ENCODE measurements around the gene MGAT2. TPM values are rescaled to one million over a fixed set of nuclear protein-coding genes. Genes with fewer than 3 reads are reported as not detected.
A peak's percentile ranks its signal among the peaks of the same experiment; 100 is the strongest.

MGAT2 gene
- total RNA-seq, 1 experiment from 2014 or later, result 47.5 TPM

DNA sequence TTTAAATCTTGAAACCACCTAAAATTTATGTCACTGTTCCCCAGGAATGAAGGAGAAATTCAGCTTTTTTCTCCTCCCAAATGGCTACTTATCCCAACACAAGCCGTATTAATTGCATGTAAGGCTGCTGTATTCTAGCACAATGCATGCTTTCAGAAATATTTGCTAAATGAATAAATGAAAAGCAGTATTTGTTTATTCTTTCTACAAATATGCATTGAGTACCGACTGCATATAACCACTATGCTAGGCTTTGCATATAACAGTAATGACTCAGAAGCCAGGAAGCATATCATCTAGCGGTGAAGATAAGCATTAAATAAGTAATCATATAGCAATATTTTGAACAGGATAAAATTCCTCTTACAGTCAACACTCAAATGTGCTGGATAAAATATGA, 27.6 kb upstream of the MGAT2 start:
- Mint-ChIP-seq H3K27ac (ENCODE audit: unreplicated experiment) (no peak overlapping the region), H3K36me3 (ENCODE audit: insufficient read depth, unreplicated experiment) (peaks cover 6% of the 10 kb centered on the region), H3K9me3 (ENCODE audit: unreplicated experiment) (no peaks in the 10 kb centered on the region), H3K4me3 (ENCODE audit: unreplicated experiment) (no peak overlapping the region), H3K27me3 (ENCODE audit: insufficient read depth, unreplicated experiment) (no peaks in the 10 kb centered on the region), H3K4me1 (ENCODE audit: low read depth, unreplicated experiment) (peaks cover 14% of the 10 kb centered on the region)
- Histone ChIP-seq H3K4me1 (peaks cover 24% of the 10 kb centered on the region), H3K27me3 (replicated peaks; ENCODE audit: control insufficient read depth, insufficient read depth, low read length) (no peaks in the 10 kb centered on the region), H3K36me3 (ENCODE audit: control insufficient read depth, insufficient read depth, low read length) (no peaks in the 10 kb centered on the region), H3K9me3 (no peaks in the 10 kb centered on the region), H3K4me3 (ENCODE audit: low read depth, low read length) (no peak overlapping the region)
- DNase-seq, result no peak
- intact Hi-C loops (cut with micrococcal nuclease; ENCODE audit: unreplicated experiment), result no loop called here
- TF ChIP-seq, protein P1, sequence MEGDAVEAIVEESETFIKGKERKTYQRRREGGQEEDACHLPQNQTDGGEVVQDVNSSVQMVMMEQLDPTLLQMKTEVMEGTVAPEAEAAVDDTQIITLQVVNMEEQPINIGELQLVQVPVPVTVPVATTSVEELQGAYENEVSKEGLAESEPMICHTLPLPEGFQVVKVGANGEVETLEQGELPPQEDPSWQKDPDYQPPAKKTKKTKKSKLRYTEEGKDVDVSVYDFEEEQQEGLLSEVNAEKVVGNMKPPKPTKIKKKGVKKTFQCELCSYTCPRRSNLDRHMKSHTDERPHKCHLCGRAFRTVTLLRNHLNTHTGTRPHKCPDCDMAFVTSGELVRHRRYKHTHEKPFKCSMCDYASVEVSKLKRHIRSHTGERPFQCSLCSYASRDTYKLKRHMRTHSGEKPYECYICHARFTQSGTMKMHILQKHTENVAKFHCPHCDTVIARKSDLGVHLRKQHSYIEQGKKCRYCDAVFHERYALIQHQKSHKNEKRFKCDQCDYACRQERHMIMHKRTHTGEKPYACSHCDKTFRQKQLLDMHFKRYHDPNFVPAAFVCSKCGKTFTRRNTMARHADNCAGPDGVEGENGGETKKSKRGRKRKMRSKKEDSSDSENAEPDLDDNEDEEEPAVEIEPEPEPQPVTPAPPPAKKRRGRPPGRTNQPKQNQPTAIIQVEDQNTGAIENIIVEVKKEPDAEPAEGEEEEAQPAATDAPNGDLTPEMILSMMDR (IDR thresholded peaks at IDR 0.05; ENCODE audit: insufficient read depth in 1 of 2, low read depth in 1 of 2, low read length in 1 of 2, severe bottlenecking in 1 of 2, unreplicated experiment in 1 of 2), result no peak
- BruUV-seq (replicated peaks), result no TSS peak
- ChIA-PET POLR2A (no interaction called here), CTCF (no interaction called here)

GRCh38 chr14:49594347-49595091, 26.1 kb upstream of the MGAT2 start:
- BruUV-seq (replicated peaks), result no TSS peak
- intact Hi-C loops (cut with micrococcal nuclease; ENCODE audit: unreplicated experiment), result no loop called here
- H3K27me3 ChIP-seq (replicated peaks; ENCODE audit: control insufficient read depth, insufficient read depth, low read length), result no peaks in the 10 kb centered on the region
- Mint-ChIP-seq H3K27ac (ENCODE audit: unreplicated experiment) (no peak overlapping the region), H3K27me3 (ENCODE audit: insufficient read depth, unreplicated experiment) (no peaks in the 10 kb centered on the region), H3K4me3 (ENCODE audit: unreplicated experiment) (no peak overlapping the region), H3K4me1 (ENCODE audit: low read depth, unreplicated experiment) (peaks cover 14% of the 10 kb centered on the region), H3K9me3 (ENCODE audit: unreplicated experiment) (no peaks in the 10 kb centered on the region), H3K36me3 (ENCODE audit: insufficient read depth, unreplicated experiment) (peaks cover 18% of the 10 kb centered on the region)
- H3K4me1 ChIP-seq, result peaks cover 24% of the 10 kb centered on the region
- TF ChIP-seq, protein P1 (IDR thresholded peaks at IDR 0.05; ENCODE audit: insufficient read depth in 1 of 2, low read depth in 1 of 2, low read length in 1 of 2, severe bottlenecking in 1 of 2, unreplicated experiment in 1 of 2), result no peak
- no peak overlapping the region for H3K4me3 ChIP-seq (ENCODE audit: low read depth, low read length)
- ChIA-PET CTCF (interaction anchor here (0.7 to 1.3 kb wide), 2 partner anchors 129 to 133 kb away, joined by 3 to 5 read pairs; no protein-coding TSS in a partner anchor), POLR2A (interaction anchor here (1.8 to 2.2 kb wide), 2 partner anchors 8 to 26 kb away, joined by 11 to 13 read pairs; partner anchors contain the start of genes MGAT2, RPL36AL and RPS29)
- no peaks in the 10 kb centered on the region for H3K9me3 ChIP-seq
- H3K36me3 ChIP-seq (ENCODE audit: control insufficient read depth, insufficient read depth, low read length), result no peaks in the 10 kb centered on the region
- peak; percentile 29 to 69 for DNase-seq

GRCh38 chr14:49598189-49598484, 22.5 kb upstream of the MGAT2 start:
- TF ChIP-seq, protein P1 (IDR thresholded peaks at IDR 0.05; ENCODE audit: insufficient read depth in 1 of 2, low read depth in 1 of 2, low read length in 1 of 2, severe bottlenecking in 1 of 2, unreplicated experiment in 1 of 2), result no peak
- Mint-ChIP-seq H3K36me3 (ENCODE audit: insufficient read depth, unreplicated experiment) (peaks cover 27% of the 10 kb centered on the region), H3K9me3 (ENCODE audit: unreplicated experiment) (no peaks in the 10 kb centered on the region), H3K27ac (ENCODE audit: unreplicated experiment) (peak overlapping the region; percentile 97), H3K27me3 (ENCODE audit: insufficient read depth, unreplicated experiment) (no peaks in the 10 kb centered on the region), H3K4me3 (ENCODE audit: unreplicated experiment) (peak overlapping the region; percentile 97), H3K4me1 (ENCODE audit: low read depth, unreplicated experiment) (peaks cover 25% of the 10 kb centered on the region)
- Histone ChIP-seq H3K9me3 (no peaks in the 10 kb centered on the region), H3K36me3 (ENCODE audit: control insufficient read depth, insufficient read depth, low read length) (no peaks in the 10 kb centered on the region), H3K4me3 (ENCODE audit: low read depth, low read length) (peak overlapping the region; percentile 78), H3K27me3 (replicated peaks; ENCODE audit: control insufficient read depth, insufficient read depth, low read length) (no peaks in the 10 kb centered on the region), H3K4me1 (peaks cover 24% of the 10 kb centered on the region)
- intact Hi-C loops (cut with micrococcal nuclease; ENCODE audit: unreplicated experiment), result loop anchor here (1.0 kb wide), 2 partner anchors 12 to 22 kb away; partner anchors contain the start of genes MGAT2, RPL36AL and RPS29
- DNase-seq, result no peak
- ChIA-PET CTCF (interaction anchor here (1.0 kb wide), 1 partner anchor 137 kb away, joined by 3 read pairs; no protein-coding TSS in a partner anchor), POLR2A (interaction anchor here (1.0 to 1.8 kb wide), 3 partner anchors 12 to 22 kb away, joined by 4 to 12 read pairs (median 9); partner anchors contain the start of genes MGAT2, RPL36AL and RPS29)
- BruUV-seq (replicated peaks), result no TSS peak
